Spinal cord (tissue), 10 donors: ENCODE results near the gene HPF1. TPM values are rescaled to one million over a fixed set of nuclear protein-coding genes. Genes with fewer than 3 reads are reported as not detected.
"Not testable (repeated sequence)": the region's sequence is repeated elsewhere in the genome, so short reads cannot be mapped to it uniquely, and the experiment has no call there.

ENCODE experiments used
- DNase-seq, 6 donors: peaks; one replicate each; pipeline versions ENCODE4 v3.0.0 to v3.0.0-alpha.2; 2013 to 2015; ENCODE audit warnings: low spot score in 6 of 6, low read depth in 4 of 6
- H3K27ac ChIP-seq: one replicate; pipeline ENCODE4 v1.5.1; 2013; ENCODE audit warnings: low read depth, low read length, control low read depth
- H3K27me3 ChIP-seq: one replicate; pipeline ENCODE4 v1.6.1; 2013; ENCODE audit warnings: low read length; ENCODE audit not compliant: control insufficient read depth, insufficient read depth
- H3K36me3 ChIP-seq: one replicate; pipeline ENCODE4 v1.6.1; 2013; ENCODE audit warnings: low read length; ENCODE audit not compliant: control insufficient read depth, insufficient read depth
- H3K4me1 ChIP-seq: one replicate; pipeline ENCODE4 v1.6.1; 2013; ENCODE audit warnings: low read length; ENCODE audit not compliant: control insufficient read depth, insufficient read depth
- H3K4me3 ChIP-seq: one replicate; pipeline ENCODE4 v1.5.1; 2013; ENCODE audit warnings: low read depth, low read length, control low read depth
- H3K9me3 ChIP-seq: one replicate; pipeline ENCODE4 v1.6.1; 2013; ENCODE audit warnings: low read length; ENCODE audit not compliant: control insufficient read depth, insufficient read depth
- WGBS: methylation state at CpG from one replicate; pipeline ENCODE4 v1.1.5; 2013; ENCODE audit warnings: missing lambda C conversion rate; ENCODE audit not compliant: insufficient coverage; 5-methylcytosine and 5-hydroxymethylcytosine counted together
- polyA plus RNA-seq, 2 donors: library from polyadenylated mRNA; unstranded; fragments of 120-200 nt; gene quantifications; one replicate each; pipeline ENCODE4 v1.2.1, GENCODE V29; 2013; ENCODE audit not compliant: insufficient read length in 2 of 2
- total RNA-seq, 2 donors: library from RNA; depleted of rRNA in 1 of 2; stranded (reverse); fragments of 120-200 nt in 1 of 2; fragments of >200 nt in 1 of 2; gene quantifications; one replicate each; pipeline versions ENCODE4 v1.2.3 to v1.2.4, GENCODE V29; 2013 to 2014
- donor health status: healthy.

HPF1 gene
- total and polyA plus RNA-seq, 4 donors = 31.4 to 60.5 (median 45.1) TPM

- peaks cover 8% of the 10 kb centered on the region for H3K27me3 ChIP-seq
- no peaks in the 10 kb centered on the region for H3K36me3 ChIP-seq
- 20% methylated on average over 55 of the region's 58 CpGs for WGBS
- DNase-seq = peak in 2 of 6 donors; percentile 33 to 35
- peaks cover 11% of the 10 kb centered on the region for H3K4me1 ChIP-seq
- no peaks in the 10 kb centered on the region for H3K9me3 ChIP-seq
- no peak overlapping the region for H3K27ac ChIP-seq
- H3K4me3 ChIP-seq = peak overlapping the region; percentile 4
These were observed 17.0 kb upstream of the HPF1 start for GRCh38 chr4:169774466-169775445.

- H3K4me1 ChIP-seq = peaks cover 11% of the 10 kb centered on the region
- H3K27ac ChIP-seq = no peak overlapping the region
- H3K9me3 ChIP-seq = no peaks in the 10 kb centered on the region
- WGBS = no CpG with 5 or more reads among the region's 7 CpGs
- peaks cover 8% of the 10 kb centered on the region for H3K27me3 ChIP-seq
- DNase-seq = no peak
- no peaks in the 10 kb centered on the region for H3K36me3 ChIP-seq
- no peak overlapping the region for H3K4me3 ChIP-seq
These were observed 16.1 kb upstream of the HPF1 start for GRCh38 chr4:169773889-169774288.

- H3K9me3 ChIP-seq, H3K4me3 ChIP-seq, DNase-seq, H3K36me3 ChIP-seq, H3K27me3 ChIP-seq, H3K27ac ChIP-seq: not testable (repeated sequence)
- H3K4me1 ChIP-seq = peaks cover 11% of the 10 kb centered on the region
- WGBS = 97% methylated on average over 5 of the region's 11 CpGs
These were observed 13.9 kb upstream of the HPF1 start for GRCh38 chr4:169771556-169772080.

GRCh38 chr4:169770416-169770815 is 12.7 kb upstream of the HPF1 start:
- DNase-seq = peak in 2 of 6 donors; percentile 4 to 6
- no peak overlapping the region for H3K27ac ChIP-seq
- H3K27me3 ChIP-seq = peaks cover 8% of the 10 kb centered on the region
- H3K36me3 ChIP-seq = no peaks in the 10 kb centered on the region
- peaks cover 11% of the 10 kb centered on the region for H3K4me1 ChIP-seq
- H3K9me3 ChIP-seq = no peaks in the 10 kb centered on the region
- no peak overlapping the region for H3K4me3 ChIP-seq

- WGBS = 80% methylated on average over 2 of the region's 3 CpGs
- H3K36me3 ChIP-seq = no peaks in the 10 kb centered on the region
- H3K9me3 ChIP-seq = no peaks in the 10 kb centered on the region
- no peak overlapping the region for H3K4me3 ChIP-seq
- no peaks in the 10 kb centered on the region for H3K27me3 ChIP-seq
- DNase-seq = no peak
- no peaks in the 10 kb centered on the region for H3K4me1 ChIP-seq
- H3K27ac ChIP-seq = no peak overlapping the region
These were observed 10.6 kb upstream of the HPF1 start for GRCh38 chr4:169768385-169768784.

GRCh38 chr4:169766741-169767140 is 9.0 kb upstream of the HPF1 start:
- no peaks in the 10 kb centered on the region for H3K27me3 ChIP-seq
- no peaks in the 10 kb centered on the region for H3K9me3 ChIP-seq
- no peaks in the 10 kb centered on the region for H3K36me3 ChIP-seq
- WGBS = 94% methylated on average over 3 of the region's 3 CpGs
- no peak overlapping the region for H3K27ac ChIP-seq
- no peaks in the 10 kb centered on the region for H3K4me1 ChIP-seq
- H3K4me3 ChIP-seq = no peak overlapping the region
- no peak for DNase-seq

- 89% methylated on average over 1 of the region's 2 CpGs for WGBS
- no peak overlapping the region for H3K4me3 ChIP-seq
- no peaks in the 10 kb centered on the region for H3K36me3 ChIP-seq
- DNase-seq = no peak
- no peaks in the 10 kb centered on the region for H3K9me3 ChIP-seq
- H3K27me3 ChIP-seq = no peaks in the 10 kb centered on the region
- no peaks in the 10 kb centered on the region for H3K4me1 ChIP-seq
- H3K27ac ChIP-seq = no peak overlapping the region
These were observed 8.1 kb upstream of the HPF1 start for GRCh38 chr4:169765835-169766234.

- H3K4me3 ChIP-seq = no peak overlapping the region
- H3K27ac ChIP-seq = no peak overlapping the region
- no peaks in the 10 kb centered on the region for H3K27me3 ChIP-seq
- no peaks in the 10 kb centered on the region for H3K9me3 ChIP-seq
- H3K36me3 ChIP-seq = no peaks in the 10 kb centered on the region
- WGBS = no CpG with 5 or more reads among the region's 4 CpGs
- DNase-seq = no peak
- peaks cover 7% of the 10 kb centered on the region for H3K4me1 ChIP-seq
These were observed 4.1 kb upstream of the HPF1 start for GRCh38 chr4:169761846-169762245.

- Histone ChIP-seq H3K36me3 (no peaks in the 10 kb centered on the region), H3K9me3 (no peaks in the 10 kb centered on the region), H3K27ac (peak overlapping the region; percentile 52), H3K4me3 (peak overlapping the region; percentile 93), H3K4me1 (peaks cover 7% of the 10 kb centered on the region), H3K27me3 (no peaks in the 10 kb centered on the region)
- 53% methylated on average over 8 of the region's 11 CpGs for WGBS
- peak in 1 of 6 donors; percentile 1 for DNase-seq
These were observed 738 bp upstream of the HPF1 start for GRCh38 chr4:169758401-169758962.
